GM12878 (cell line): ENCODE data around the gene GPRIN2. TPM values are rescaled to one million over a fixed set of nuclear protein-coding genes. Genes with fewer than 3 reads are reported as not detected.

ENCODE experiments used
- ATAC-seq: fragments of 200-7000 bp; cut with Tn5 transposase; 3 replicates; pipeline ENCODE4 v1.9.1; 2020; ENCODE audit warnings: mild to moderate bottlenecking, moderate library complexity
- BruUV-seq: library from RNA; stranded (reverse); fragments of 400-500 nt; replicated peaks from 2 replicates; lab custom pipeline; 2021; lab: Mats Ljungman, UMichigan
- CTCF ChIA-PET: fragments of 300-600 bp; sonication (Branson Sonifier 250); formaldehyde crosslinking; extraction: SDS; loops from one replicate; lab custom pipeline; 2021; ENCODE audit warnings: inconsistent platforms; lab: Yijun Ruan, JAX
- POLR2A ChIA-PET: fragments of 350-600 bp; formaldehyde crosslinking; extraction: SDS; loops from one replicate; lab custom pipeline; 2021; ENCODE audit warnings: inconsistent platforms; lab: Charles Lee
- RAD21 ChIA-PET: fragments of 300-600 bp; sonication (Branson Sonifier 250); formaldehyde crosslinking; loops from one replicate; lab custom pipeline; 2023; ENCODE audit warnings: antibody characterized with exemption; ENCODE audit not compliant: unreplicated experiment; lab: Charles Lee
- SMC1A ChIA-PET: fragments of 300-600 bp; sonication (Branson Sonifier 250); formaldehyde crosslinking; loops from one replicate; lab custom pipeline; 2023; ENCODE audit not compliant: unreplicated experiment, uncharacterized antibody; lab: Charles Lee
- DNase-seq: peaks from one replicate; pipeline ENCODE4 v3.0.0-alpha.2; 2011; ENCODE audit warnings: low read depth, low spot score
- FAIRE-seq: peaks from 3 replicates; lab custom pipeline; 2011; peaks lifted over from hg19 to GRCh38; lab: Jason Lieb, UNC
- H2AFZ ChIP-seq: 2 replicates; pipeline ENCODE4 v1.6.0; 2011; ENCODE audit warnings: low read depth, low read length, control low read depth; ENCODE audit not compliant: control insufficient read depth
- H3K27ac ChIP-seq: 2 replicates; pipeline ENCODE4 v1.5.1; 2011; ENCODE audit warnings: control low read depth; ENCODE audit not compliant: control insufficient read depth, insufficient read depth
- H3K27me3 ChIP-seq, 2 experiments: replicated peaks in 1 of 2; 2 replicates each; pipeline versions ENCODE4 v1.6.0 to v1.6.1; 2011; ENCODE audit warnings: low read length in 1 of 2; ENCODE audit not compliant: control insufficient read depth in 2 of 2, insufficient read depth in 2 of 2
- H3K36me3 ChIP-seq, 2 experiments: 2 replicates each; pipeline ENCODE4 v1.5.1; 2011; ENCODE audit warnings: low read length in 1 of 2; ENCODE audit not compliant: control insufficient read depth in 2 of 2, insufficient read depth in 2 of 2
- H3K4me1 ChIP-seq: 2 replicates; pipeline ENCODE4 v1.6.1; 2011; ENCODE audit warnings: mild to moderate bottlenecking, low read length, moderate library complexity, mixed read lengths; ENCODE audit not compliant: control insufficient read depth, insufficient read depth
- H3K4me2 ChIP-seq: 2 replicates; pipeline ENCODE4 v1.6.0; 2011; ENCODE audit warnings: control low read depth; ENCODE audit not compliant: control insufficient read depth, insufficient read depth
- H3K4me3 ChIP-seq: fragments of 200-600 bp; sonication (generic); 2 replicates; pipeline ENCODE4 v1.5.1; 2016
- H3K79me2 ChIP-seq: 2 replicates; pipeline ENCODE4 v1.6.0; 2011; ENCODE audit warnings: low read length; ENCODE audit not compliant: control insufficient read depth, insufficient read depth
- H3K9ac ChIP-seq: 2 replicates; pipeline ENCODE4 v1.8.0; 2011; ENCODE audit warnings: low read length, control low read depth, mixed read lengths; ENCODE audit not compliant: control insufficient read depth, insufficient read depth
- H3K9me3 ChIP-seq: replicated peaks from 3 replicates; pipeline ENCODE4 v1.5.1; 2011; ENCODE audit warnings: mild to moderate bottlenecking, low read length; ENCODE audit not compliant: control insufficient read depth, insufficient read depth
- H4K20me1 ChIP-seq: 2 replicates; pipeline ENCODE4 v1.6.0; 2011; ENCODE audit not compliant: control insufficient read depth, insufficient read depth
- BMI1 ChIP-seq: fragments of 450-650 bp; IDR thresholded peaks from 2 replicates; pipeline ENCODE4 v1.6.1; 2016; ENCODE audit warnings: mild to moderate bottlenecking, moderate library complexity, borderline replicate concordance
- CBX3 ChIP-seq: fragments of 200-600 bp; sonication (generic); IDR thresholded peaks from 2 replicates; pipeline ENCODE4 v1.6.1; 2016; ENCODE audit warnings: low read depth, borderline replicate concordance
- HDGF ChIP-seq: fragments of 450-650 bp; IDR thresholded peaks from 2 replicates; pipeline ENCODE4 v1.6.1; 2016; ENCODE audit warnings: antibody characterized with exemption
- JUNB ChIP-seq: IDR thresholded peaks from 2 replicates; pipeline ENCODE4 v1.6.1; 2016; ENCODE audit warnings: antibody characterized with exemption, mild to moderate bottlenecking
- NFXL1 ChIP-seq: fragments of 450-650 bp; IDR thresholded peaks from 2 replicates; pipeline ENCODE4 v1.6.1; 2017; ENCODE audit warnings: antibody characterized with exemption, mild to moderate bottlenecking, borderline replicate concordance
- POU2F2 ChIP-seq: IDR thresholded peaks from 3 replicates; pipeline ENCODE4 v1.6.1; 2011; ENCODE audit warnings: low read depth, mild to moderate bottlenecking, low read length, borderline replicate concordance
- RUNX3 ChIP-seq: IDR thresholded peaks from 2 replicates; pipeline ENCODE4 v1.6.1; 2012; ENCODE audit warnings: low read length, inconsistent platforms
- ZZZ3 ChIP-seq: IDR thresholded peaks from 2 replicates; pipeline ENCODE4 v1.6.1; 2011; ENCODE audit warnings: low read depth; ENCODE audit not compliant: control insufficient read depth, insufficient read length
- WGBS: methylation state at CpG from one replicate; pipeline ENCODE4 v1.1.6; 2016; ENCODE audit warnings: low lambda C conversion rate; ENCODE audit not compliant: insufficient replicate concordance, insufficient coverage; ENCODE audit errors: missing lambda C conversion rate; 5-methylcytosine and 5-hydroxymethylcytosine counted together
- in situ Hi-C: fragments of 300-500 bp; cut with MboI; formaldehyde crosslinking; loops from 9 replicates; pipeline ENCODE4 v1.14.3; 2018; ENCODE audit warnings: mixed read lengths
- intact Hi-C: fragments of 100-400 bp; cut with micrococcal nuclease; formaldehyde crosslinking; loops from one replicate; pipeline ENCODE4 v1.14.2; 2022; ENCODE audit not compliant: unreplicated experiment
- polyA plus RNA-seq, 11 experiments: library from polyadenylated mRNA; depleted of rRNA in 4 of 11; unstranded in 6 of 11; stranded (reverse) in 5 of 11; fragments of >200 nt; fragmentation: Nextera tagmentation in 4 of 11; fragmentation: Illumina TruSeq in 1 of 11; extraction: Ambion mirVana in 4 of 11; extraction: Trizol in 1 of 11; gene quantifications; 1 replicate in 1 of 11; 2 replicates in 10 of 11; pipeline versions ENCODE4 v1.2.1 to v1.2.3, GENCODE V29; 2011 to 2016; ENCODE audit warnings: inconsistent platforms in 2 of 11, missing spikeins in 2 of 11, low read depth in 1 of 11
- total RNA-seq, 4 experiments: library from RNA; depleted of rRNA in 3 of 4; stranded (reverse); fragments of >200 nt in 3 of 4; fragmentation: Illumina TruSeq in 1 of 4; extraction: Trizol in 1 of 4; gene quantifications; 2 replicates each; pipeline versions ENCODE4 v1.2.1 to v1.2.3, GENCODE V29; 2013 to 2021
- TF ChIP-seq, protein P1 (sequence below): fragments of 450-650 bp; IDR thresholded peaks from 2 replicates; pipeline ENCODE4 v1.6.1; 2016; ENCODE audit warnings: mild to moderate bottlenecking, moderate library complexity, borderline replicate concordance
- TF ChIP-seq, protein P2 (sequence below): IDR thresholded peaks from 2 replicates; pipeline ENCODE4 v1.6.1; 2012; ENCODE audit warnings: low read length, inconsistent platforms
- TF ChIP-seq, protein P3 (sequence below): fragments of 450-650 bp; conservative IDR thresholded peaks from 2 replicates; pipeline ENCODE4 v1.6.1; 2017; ENCODE audit warnings: mild to moderate bottlenecking, moderate library complexity
- TF ChIP-seq, protein P4 (sequence below): IDR thresholded peaks from 2 replicates; pipeline ENCODE4 v1.6.1; 2011; ENCODE audit warnings: low read depth, mild to moderate bottlenecking, low read length, moderate library complexity, borderline replicate concordance; ENCODE audit errors: extremely low read depth
- TF ChIP-seq, protein P5 (sequence below): IDR thresholded peaks from 2 replicates; pipeline ENCODE4 v1.6.1; 2011; ENCODE audit warnings: low read depth, low read length, improper control_type of control experiment, borderline replicate concordance
- TF ChIP-seq, protein P6 (sequence below): fragments of 150-350 bp; IDR thresholded peaks from 2 replicates; pipeline ENCODE4 v1.6.1; 2014; ENCODE audit warnings: mild to moderate bottlenecking, low read depth, low read length

The GPRIN2 gene
- total and polyA plus RNA-seq, 10 of the 15 experiments (the other 5 are each of a cell fraction or from before 2014, with no cell fraction given) = 0.13 TPM; not detected in 9

DNA sequence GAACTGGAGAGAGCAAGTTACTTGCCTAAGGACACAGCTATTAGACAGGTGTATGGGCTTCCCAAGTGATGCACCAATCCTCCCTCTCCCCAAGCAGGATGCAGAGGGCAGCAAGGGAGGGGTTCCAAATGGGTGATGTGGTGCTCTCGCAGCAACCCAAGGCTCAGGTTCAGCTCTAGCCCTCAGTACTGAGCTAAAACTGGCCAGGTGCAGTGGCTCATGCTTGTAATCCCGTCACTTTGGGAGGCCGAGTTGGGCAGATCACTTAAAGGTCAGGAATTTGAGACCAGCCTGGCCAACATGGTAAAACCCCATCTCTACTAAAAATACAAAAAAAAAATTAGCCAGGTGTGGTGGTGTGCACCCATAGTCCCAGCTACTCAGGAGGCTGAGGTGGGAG, 40.7 kb downstream of the GPRIN2 start:
- in situ Hi-C loops (no loop called here), intact Hi-C loops (no loop called here)
- 6% methylated on average over 3 of the region's 3 CpGs for WGBS
- ChIA-PET CTCF (interaction anchor here (0.6 kb wide), 1 partner anchor 511 kb away, joined by 3 read pairs; no protein-coding TSS in a partner anchor), RAD21 (no interaction called here), POLR2A (no interaction called here), SMC1A (no interaction called here)
- H2AFZ ChIP-seq = no peak overlapping the region
- 0 out of 4 replicates have a peak, but pooled peaks cover 0 to 1% of the 10 kb centered on the region in 2 experiments for H3K27me3 ChIP-seq
- H3K9me3 ChIP-seq = no peaks in the 10 kb centered on the region
- no peak overlapping the region for H3K27ac ChIP-seq
- no peak for ATAC-seq
- no peaks in the 10 kb centered on the region for H3K4me1 ChIP-seq
- no peak overlapping the region for H3K4me2 ChIP-seq
- H3K9ac ChIP-seq = no peak overlapping the region
- no peak overlapping the region for H3K4me3 ChIP-seq
- no TSS peak for BruUV-seq
- H4K20me1 ChIP-seq = no peaks in the 10 kb centered on the region
- no peaks in the 10 kb centered on the region for H3K36me3 ChIP-seq
- FAIRE-seq = no peak
- DNase-seq = no peak
- H3K79me2 ChIP-seq = no peaks in the 10 kb centered on the region
- TF ChIP-seq CBX3 = no peak
- no peak for TF ChIP-seq NFXL1
- TF ChIP-seq, protein P1, sequence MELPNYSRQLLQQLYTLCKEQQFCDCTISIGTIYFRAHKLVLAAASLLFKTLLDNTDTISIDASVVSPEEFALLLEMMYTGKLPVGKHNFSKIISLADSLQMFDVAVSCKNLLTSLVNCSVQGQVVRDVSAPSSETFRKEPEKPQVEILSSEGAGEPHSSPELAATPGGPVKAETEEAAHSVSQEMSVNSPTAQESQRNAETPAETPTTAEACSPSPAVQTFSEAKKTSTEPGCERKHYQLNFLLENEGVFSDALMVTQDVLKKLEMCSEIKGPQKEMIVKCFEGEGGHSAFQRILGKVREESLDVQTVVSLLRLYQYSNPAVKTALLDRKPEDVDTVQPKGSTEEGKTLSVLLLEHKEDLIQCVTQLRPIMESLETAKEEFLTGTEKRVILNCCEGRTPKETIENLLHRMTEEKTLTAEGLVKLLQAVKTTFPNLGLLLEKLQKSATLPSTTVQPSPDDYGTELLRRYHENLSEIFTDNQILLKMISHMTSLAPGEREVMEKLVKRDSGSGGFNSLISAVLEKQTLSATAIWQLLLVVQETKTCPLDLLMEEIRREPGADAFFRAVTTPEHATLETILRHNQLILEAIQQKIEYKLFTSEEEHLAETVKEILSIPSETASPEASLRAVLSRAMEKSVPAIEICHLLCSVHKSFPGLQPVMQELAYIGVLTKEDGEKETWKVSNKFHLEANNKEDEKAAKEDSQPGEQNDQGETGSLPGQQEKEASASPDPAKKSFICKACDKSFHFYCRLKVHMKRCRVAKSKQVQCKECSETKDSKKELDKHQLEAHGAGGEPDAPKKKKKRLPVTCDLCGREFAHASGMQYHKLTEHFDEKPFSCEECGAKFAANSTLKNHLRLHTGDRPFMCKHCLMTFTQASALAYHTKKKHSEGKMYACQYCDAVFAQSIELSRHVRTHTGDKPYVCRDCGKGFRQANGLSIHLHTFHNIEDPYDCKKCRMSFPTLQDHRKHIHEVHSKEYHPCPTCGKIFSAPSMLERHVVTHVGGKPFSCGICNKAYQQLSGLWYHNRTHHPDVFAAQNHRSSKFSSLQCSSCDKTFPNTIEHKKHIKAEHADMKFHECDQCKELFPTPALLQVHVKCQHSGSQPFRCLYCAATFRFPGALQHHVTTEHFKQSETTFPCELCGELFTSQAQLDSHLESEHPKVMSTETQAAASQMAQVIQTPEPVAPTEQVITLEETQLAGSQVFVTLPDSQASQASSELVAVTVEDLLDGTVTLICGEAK = no peak
- no peak for TF ChIP-seq ZZZ3
- TF ChIP-seq BMI1 = no peak
- TF ChIP-seq, protein P2, sequence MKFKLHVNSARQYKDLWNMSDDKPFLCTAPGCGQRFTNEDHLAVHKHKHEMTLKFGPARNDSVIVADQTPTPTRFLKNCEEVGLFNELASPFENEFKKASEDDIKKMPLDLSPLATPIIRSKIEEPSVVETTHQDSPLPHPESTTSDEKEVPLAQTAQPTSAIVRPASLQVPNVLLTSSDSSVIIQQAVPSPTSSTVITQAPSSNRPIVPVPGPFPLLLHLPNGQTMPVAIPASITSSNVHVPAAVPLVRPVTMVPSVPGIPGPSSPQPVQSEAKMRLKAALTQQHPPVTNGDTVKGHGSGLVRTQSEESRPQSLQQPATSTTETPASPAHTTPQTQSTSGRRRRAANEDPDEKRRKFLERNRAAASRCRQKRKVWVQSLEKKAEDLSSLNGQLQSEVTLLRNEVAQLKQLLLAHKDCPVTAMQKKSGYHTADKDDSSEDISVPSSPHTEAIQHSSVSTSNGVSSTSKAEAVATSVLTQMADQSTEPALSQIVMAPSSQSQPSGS = no peak
- TF ChIP-seq, protein P3, sequence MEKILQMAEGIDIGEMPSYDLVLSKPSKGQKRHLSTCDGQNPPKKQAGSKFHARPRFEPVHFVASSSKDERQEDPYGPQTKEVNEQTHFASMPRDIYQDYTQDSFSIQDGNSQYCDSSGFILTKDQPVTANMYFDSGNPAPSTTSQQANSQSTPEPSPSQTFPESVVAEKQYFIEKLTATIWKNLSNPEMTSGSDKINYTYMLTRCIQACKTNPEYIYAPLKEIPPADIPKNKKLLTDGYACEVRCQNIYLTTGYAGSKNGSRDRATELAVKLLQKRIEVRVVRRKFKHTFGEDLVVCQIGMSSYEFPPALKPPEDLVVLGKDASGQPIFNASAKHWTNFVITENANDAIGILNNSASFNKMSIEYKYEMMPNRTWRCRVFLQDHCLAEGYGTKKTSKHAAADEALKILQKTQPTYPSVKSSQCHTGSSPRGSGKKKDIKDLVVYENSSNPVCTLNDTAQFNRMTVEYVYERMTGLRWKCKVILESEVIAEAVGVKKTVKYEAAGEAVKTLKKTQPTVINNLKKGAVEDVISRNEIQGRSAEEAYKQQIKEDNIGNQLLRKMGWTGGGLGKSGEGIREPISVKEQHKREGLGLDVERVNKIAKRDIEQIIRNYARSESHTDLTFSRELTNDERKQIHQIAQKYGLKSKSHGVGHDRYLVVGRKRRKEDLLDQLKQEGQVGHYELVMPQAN = no peak
- TF ChIP-seq JUNB = no peak
- TF ChIP-seq, protein P4, sequence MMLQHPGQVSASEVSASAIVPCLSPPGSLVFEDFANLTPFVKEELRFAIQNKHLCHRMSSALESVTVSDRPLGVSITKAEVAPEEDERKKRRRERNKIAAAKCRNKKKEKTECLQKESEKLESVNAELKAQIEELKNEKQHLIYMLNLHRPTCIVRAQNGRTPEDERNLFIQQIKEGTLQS = no peak
- no peak for TF ChIP-seq HDGF
- no peak for TF ChIP-seq POU2F2
- TF ChIP-seq, protein P5, sequence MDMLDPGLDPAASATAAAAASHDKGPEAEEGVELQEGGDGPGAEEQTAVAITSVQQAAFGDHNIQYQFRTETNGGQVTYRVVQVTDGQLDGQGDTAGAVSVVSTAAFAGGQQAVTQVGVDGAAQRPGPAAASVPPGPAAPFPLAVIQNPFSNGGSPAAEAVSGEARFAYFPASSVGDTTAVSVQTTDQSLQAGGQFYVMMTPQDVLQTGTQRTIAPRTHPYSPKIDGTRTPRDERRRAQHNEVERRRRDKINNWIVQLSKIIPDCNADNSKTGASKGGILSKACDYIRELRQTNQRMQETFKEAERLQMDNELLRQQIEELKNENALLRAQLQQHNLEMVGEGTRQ = no peak
- no peak for TF ChIP-seq RUNX3
- TF ChIP-seq, protein P6, sequence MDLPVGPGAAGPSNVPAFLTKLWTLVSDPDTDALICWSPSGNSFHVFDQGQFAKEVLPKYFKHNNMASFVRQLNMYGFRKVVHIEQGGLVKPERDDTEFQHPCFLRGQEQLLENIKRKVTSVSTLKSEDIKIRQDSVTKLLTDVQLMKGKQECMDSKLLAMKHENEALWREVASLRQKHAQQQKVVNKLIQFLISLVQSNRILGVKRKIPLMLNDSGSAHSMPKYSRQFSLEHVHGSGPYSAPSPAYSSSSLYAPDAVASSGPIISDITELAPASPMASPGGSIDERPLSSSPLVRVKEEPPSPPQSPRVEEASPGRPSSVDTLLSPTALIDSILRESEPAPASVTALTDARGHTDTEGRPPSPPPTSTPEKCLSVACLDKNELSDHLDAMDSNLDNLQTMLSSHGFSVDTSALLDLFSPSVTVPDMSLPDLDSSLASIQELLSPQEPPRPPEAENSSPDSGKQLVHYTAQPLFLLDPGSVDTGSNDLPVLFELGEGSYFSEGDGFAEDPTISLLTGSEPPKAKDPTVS = no peak
